Muscle layer of duodenum (tissue), 2 donors: ENCODE measurements around the gene LMNTD2.
A peak's percentile ranks its signal among the peaks of the same experiment; 100 is the strongest.

Experiments used
- H3K27ac ChIP-seq: one replicate; pipeline ENCODE4 v1.7.0; 2013; ENCODE audit warnings: mild to moderate bottlenecking, low read length
- H3K27me3 ChIP-seq: one replicate; pipeline ENCODE4 v1.7.0; 2013; ENCODE audit warnings: low read depth, mild to moderate bottlenecking, control low read depth, low read length
- H3K36me3 ChIP-seq, 2 donors: one replicate each; pipeline ENCODE4 v1.7.0; 2013; ENCODE audit warnings: low read length in 2 of 2, control low read depth in 1 of 2, mild to moderate bottlenecking in 1 of 2; ENCODE audit not compliant: insufficient read depth in 2 of 2, control insufficient read depth in 1 of 2
- H3K4me1 ChIP-seq, 2 donors: one replicate each; pipeline ENCODE4 v1.7.0; 2013; ENCODE audit warnings: low read length in 2 of 2, mild to moderate bottlenecking in 2 of 2, control low read depth in 1 of 2, moderate library complexity in 1 of 2; ENCODE audit not compliant: insufficient read depth in 2 of 2, control insufficient read depth in 1 of 2
- H3K4me3 ChIP-seq, 2 donors: one replicate each; pipeline ENCODE4 v1.7.0; 2013; ENCODE audit warnings: low read length in 2 of 2, low read depth in 1 of 2, mild to moderate bottlenecking in 1 of 2
- H3K9me3 ChIP-seq, 2 donors: one replicate each; pipeline ENCODE4 v1.7.0; 2013; ENCODE audit warnings: low read length in 2 of 2, control low read depth in 1 of 2, mild to moderate bottlenecking in 1 of 2; ENCODE audit not compliant: control insufficient read depth in 1 of 2
- donor health status: healthy.

Gene LMNTD2

DNA sequence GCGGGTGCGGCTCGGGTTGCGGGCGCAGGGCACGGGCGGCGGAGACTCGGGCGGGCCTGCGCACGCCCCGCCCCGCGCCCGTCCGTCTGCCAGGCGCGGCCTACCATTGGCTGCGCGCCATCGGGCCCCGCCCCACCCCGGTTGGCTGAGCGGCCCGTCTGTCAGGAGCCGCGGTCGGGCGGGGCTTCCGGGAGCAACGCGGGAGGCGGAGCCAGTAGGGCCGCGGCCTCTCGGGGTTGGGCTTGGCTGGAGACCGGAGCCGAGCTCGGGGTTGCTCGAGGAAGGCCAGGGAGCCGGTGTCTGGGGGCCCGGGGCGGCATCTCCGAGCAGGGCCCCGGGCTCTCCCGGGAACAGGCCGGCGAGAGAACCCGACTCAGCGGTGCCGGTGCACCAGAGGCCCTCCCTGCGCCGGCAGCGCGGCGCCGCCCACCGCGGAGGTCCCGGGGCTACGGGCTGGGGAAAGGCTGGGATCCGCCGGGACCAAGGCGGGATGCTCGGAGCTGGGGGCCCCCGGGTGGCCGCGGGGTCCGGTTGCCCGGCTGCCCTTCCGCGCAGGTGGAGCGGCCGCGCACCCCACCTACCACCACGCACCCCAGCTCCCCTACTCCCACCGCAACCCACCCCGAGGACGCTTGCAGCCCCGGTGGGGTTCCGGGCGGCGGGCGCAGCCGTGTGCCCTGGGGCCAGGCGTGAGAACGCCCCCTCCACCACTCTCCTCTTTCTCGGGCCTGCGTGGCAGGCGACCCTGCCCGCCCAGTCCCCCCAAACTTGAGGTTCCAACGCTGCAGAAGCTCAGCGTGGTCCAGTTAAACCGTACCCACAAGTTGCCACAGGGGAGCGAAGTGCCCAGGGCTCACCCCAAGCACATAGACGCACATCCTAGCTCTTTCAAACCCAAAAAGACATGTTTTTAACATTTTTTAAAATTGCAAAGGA is 24.8 kb downstream of the LMNTD2 start, which contains the start of gene HRAS:
HRAS (minus strand) TSS at position 58 of the 936 bp plus-strand sequence.
- Histone ChIP-seq H3K36me3 (peaks cover 0 to 27% of the 10 kb centered on the region in 2 donors), H3K27me3 (no peaks in the 10 kb centered on the region), H3K27ac (no peak within 1 kb of the TSS), H3K4me1 (peaks cover 0 to 30% of the 10 kb centered on the region in 2 donors), H3K9me3 (no peaks in the 10 kb centered on the region), H3K4me3 (peak within 1 kb of the TSS; percentile 62 to 88)

DNA sequence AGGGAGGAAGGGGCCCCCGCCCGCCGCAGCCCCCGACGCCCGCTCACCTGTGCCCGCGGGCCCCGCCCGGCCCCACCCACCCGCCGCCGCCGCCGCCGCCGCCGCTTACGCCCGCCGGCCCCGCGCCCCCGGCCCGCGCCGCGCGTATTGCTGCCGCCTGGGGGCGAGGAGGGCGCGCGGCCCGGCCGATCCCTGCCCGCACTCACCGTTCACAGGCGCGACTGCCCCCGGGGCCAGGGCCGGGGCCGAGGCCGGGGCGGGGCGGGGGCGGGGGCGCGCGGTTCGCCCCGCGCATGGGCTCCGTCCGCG is 25.4 kb downstream of the LMNTD2 start:
- Histone ChIP-seq H3K27me3 (no peaks in the 10 kb centered on the region), H3K4me1 (peaks cover 0 to 30% of the 10 kb centered on the region in 2 donors), H3K9me3 (no peaks in the 10 kb centered on the region), H3K4me3 (peak overlapping the region in 1 of 2 donors; percentile 88), H3K27ac (no peak overlapping the region), H3K36me3 (peaks cover 0 to 27% of the 10 kb centered on the region in 2 donors)

DNA sequence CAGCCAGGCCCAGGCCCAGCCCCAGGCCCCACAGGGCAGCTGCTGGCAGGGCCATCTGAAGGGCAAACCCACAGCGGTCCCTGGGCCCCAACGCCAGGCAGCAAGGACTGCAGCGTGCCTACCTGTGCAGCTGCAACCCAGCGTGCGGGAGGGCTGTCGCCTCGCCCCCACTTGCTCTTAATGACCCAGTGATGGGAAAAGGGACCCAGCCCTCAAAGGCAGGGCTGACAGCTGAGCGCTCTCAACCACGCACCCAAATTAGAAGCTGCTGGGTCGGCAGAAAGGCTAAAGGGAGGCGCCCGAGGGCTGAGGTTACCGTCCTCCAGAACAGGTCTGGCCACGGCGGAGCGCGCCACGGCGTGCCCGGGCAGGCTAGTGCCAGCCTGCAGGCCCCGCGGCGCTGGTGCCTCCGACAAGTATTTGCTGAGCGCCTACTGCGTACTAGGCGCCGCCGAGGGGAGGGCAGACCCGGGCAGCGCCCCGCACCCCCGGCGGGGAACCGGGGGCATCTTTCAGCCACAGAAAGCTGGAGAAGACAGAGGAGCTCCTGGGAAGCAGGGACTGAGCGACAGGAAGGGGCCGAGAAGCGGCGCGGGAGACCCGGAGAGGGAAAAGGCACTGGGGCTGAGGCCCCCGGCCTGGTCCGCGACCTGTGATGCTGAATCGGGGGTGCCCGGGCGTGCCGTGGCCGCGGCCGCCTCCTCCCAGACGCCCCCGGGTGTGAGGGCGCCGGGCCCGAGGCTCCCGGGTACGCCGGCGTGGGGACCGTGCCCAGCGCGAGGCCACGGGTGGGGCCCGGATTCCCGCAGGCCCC is 25.9 kb downstream of the LMNTD2 start:
- Histone ChIP-seq H3K4me3 (peak overlapping the region; percentile 62 to 88), H3K27ac (no peak overlapping the region), H3K36me3 (peaks cover 0 to 27% of the 10 kb centered on the region in 2 donors), H3K4me1 (peaks cover 0 to 30% of the 10 kb centered on the region in 2 donors), H3K27me3 (no peaks in the 10 kb centered on the region), H3K9me3 (no peaks in the 10 kb centered on the region)

DNA sequence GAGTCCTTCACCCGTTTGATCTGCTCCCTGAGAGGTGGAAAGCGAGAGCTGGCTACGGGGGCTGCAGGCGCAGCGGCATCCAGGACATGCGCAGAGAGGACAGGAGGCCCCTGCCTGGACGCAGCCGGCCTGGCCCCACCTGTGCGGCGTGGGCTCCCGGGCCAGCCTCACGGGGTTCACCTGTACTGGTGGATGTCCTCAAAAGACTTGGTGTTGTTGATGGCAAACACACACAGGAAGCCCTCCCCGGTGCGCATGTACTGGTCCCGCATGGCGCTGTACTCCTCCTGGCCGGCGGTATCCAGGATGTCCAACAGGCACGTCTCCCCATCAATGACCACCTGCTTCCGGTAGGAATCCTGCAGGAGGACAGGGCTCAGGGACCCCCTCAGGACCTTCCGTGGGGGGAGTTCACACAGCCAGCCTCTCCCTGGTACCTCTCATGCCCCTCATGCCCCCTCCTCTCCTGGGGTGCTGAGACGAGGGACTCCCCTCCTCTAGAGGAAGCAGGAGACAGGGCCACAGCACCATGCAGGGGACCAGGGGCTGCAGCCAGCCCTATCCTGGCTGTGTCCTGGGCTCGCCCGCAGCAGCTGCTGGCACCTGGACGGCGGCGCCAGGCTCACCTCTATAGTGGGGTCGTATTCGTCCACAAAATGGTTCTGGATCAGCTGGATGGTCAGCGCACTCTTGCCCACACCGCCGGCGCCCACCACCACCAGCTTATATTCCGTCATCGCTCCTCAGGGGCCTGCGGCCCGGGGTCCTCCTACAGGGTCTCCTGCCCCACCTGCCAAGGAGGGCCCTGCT is 26.7 kb downstream of the LMNTD2 start:
- Histone ChIP-seq H3K36me3 (peaks cover 0 to 27% of the 10 kb centered on the region in 2 donors), H3K27ac (no peak overlapping the region), H3K4me1 (peaks cover 0 to 30% of the 10 kb centered on the region in 2 donors), H3K4me3 (peak overlapping the region in 1 of 2 donors; percentile 88), H3K9me3 (no peaks in the 10 kb centered on the region), H3K27me3 (no peaks in the 10 kb centered on the region)

DNA sequence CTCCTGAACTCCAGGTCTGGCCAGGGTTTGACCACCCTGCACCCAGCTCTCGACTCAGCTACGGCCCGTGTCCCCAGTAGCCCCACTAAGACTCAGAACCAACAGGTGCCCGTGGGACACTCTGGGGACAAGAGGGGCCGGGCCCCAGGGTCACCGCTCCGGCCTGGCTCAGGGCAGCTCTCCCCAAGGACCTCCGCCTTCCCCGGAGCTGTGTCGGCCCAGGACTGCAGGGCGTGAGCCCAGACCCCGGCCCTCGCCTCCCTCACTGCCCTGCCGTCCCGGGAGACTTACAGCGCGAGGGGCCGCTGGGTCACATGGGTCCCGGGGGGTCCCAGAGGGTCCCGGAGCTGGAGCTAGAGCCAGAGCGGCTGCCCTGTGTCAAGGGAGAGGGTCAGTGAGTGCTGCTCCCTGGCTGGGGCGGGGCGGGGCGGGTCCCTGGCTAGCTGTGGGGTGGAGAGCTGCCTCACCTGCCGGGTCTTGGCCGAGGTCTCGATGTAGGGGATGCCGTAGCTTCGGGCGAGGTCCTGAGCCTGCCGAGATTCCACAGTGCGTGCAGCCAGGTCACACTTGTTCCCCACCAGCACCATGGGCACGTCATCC is 27.5 kb downstream of the LMNTD2 start:
- H3K4me1 ChIP-seq: peaks cover 0 to 30% of the 10 kb centered on the region in 2 donors
- no peak overlapping the region for H3K4me3 ChIP-seq
- H3K27ac ChIP-seq: no peak overlapping the region

DNA sequence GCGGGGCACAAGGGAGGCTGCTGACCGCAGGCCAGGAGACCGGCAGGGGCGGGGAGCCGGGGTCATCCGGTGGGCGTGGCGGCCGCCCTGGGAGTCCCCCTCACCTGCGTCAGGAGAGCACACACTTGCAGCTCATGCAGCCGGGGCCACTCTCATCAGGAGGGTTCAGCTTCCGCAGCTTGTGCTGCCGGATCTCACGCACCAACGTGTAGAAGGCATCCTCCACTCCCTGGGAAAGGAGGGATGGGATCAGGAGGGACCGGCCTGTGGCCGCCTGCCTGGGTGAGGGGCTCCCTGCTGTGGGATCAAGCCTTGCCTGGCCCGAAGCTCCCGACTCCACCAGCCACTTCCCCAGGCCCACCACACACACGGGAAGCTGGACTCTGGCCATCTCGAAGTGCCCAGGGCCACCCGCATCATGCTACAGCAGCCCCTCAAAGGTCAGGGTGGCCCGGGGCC is 28.0 kb downstream of the LMNTD2 start:
- Histone ChIP-seq H3K27me3 (no peaks in the 10 kb centered on the region), H3K4me3 (no peak overlapping the region), H3K27ac (no peak overlapping the region), H3K4me1 (peaks cover 0 to 26% of the 10 kb centered on the region in 2 donors), H3K36me3 (peaks cover 0 to 27% of the 10 kb centered on the region in 2 donors), H3K9me3 (no peaks in the 10 kb centered on the region)

More for the DNA sequence above, 27.5 kb downstream of the LMNTD2 start:
- H3K27me3 ChIP-seq: no peaks in the 10 kb centered on the region
- no peaks in the 10 kb centered on the region for H3K9me3 ChIP-seq
- H3K36me3 ChIP-seq: peaks cover 0 to 27% of the 10 kb centered on the region in 2 donors

DNA sequence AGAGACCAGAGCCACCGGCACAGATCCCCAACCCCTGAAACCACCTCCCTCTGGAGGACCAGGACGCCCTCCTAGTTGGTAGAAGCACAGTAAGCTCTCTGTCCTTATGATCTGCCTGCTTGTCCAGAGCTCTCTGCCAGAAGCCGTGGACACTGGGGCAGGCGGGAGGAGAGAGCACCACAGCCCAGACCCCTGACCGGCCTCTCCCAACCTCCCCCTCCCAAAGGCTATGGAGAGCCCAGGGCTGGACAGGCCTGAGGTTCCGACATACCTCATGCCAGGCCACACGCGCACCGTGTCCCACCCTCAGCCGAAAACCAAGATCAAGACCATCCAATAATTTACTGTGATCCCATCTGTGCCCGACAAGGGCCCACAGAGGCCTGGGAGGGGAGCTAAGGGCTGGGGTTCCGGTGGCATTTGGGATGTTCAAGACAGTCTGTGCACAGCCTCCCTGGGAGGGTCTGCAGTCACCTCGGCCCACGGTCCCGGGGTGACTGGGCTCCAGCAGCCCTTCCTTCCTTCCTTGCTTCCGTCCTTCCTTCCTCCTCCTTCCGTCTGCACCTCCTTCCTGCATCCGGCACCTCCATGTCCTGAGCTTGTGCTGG is 28.5 kb downstream of the LMNTD2 start:
- Histone ChIP-seq H3K27ac (no peak overlapping the region), H3K36me3 (peaks cover 0 to 27% of the 10 kb centered on the region in 2 donors), H3K9me3 (no peaks in the 10 kb centered on the region), H3K4me1 (peaks cover 0 to 21% of the 10 kb centered on the region in 2 donors), H3K4me3 (no peak overlapping the region), H3K27me3 (no peaks in the 10 kb centered on the region)

DNA sequence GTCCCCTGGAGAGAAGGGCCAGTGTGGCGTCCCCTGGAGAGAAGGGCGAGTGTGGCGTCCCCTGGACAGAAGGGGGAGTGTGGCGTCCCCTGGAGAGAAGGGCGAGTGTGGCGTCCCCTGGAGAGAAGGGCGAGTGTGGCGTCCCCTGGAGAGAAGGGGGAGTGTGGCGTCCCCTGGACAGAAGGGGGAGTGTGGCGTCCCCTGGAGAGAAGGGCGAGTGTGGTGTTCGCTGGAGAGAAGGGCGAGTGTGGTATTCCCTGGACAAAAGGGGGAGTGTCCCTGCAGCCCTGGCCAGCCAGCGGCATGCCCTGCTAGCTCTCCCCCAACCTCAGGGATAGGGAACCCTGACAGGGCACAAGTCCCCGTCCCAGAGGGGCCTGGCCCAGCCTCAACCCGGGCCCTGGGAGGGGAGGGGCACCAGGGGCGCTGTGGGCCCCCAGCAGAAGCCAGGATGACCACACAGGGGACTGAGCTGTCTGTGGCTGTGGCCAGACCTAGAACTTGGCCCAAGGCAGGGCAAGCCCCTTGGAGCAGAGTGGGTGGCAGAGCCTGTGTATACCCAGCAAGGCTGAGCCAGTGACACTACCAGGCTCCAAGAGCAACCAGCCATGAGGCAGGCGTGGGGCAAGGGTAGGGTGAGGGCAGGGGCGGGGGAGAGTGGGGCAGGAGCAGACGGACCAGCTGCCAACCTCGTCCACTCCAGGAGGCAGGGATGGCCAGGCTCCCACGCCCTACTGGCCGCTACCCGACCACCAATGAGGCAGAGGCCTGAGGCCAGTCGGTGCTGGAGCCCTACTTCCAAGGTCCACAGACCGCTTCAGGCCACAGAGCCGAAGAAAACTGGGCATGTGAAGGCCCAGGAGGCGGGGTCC is 29.3 kb downstream of the LMNTD2 start:
- no peaks in the 10 kb centered on the region for H3K27me3 ChIP-seq
- peaks cover 0 to 27% of the 10 kb centered on the region in 2 donors for H3K36me3 ChIP-seq
- H3K4me1 ChIP-seq: peaks cover 0 to 16% of the 10 kb centered on the region in 2 donors
- no peaks in the 10 kb centered on the region for H3K9me3 ChIP-seq
- no peak overlapping the region for H3K27ac ChIP-seq
- H3K4me3 ChIP-seq: no peak overlapping the region

DNA sequence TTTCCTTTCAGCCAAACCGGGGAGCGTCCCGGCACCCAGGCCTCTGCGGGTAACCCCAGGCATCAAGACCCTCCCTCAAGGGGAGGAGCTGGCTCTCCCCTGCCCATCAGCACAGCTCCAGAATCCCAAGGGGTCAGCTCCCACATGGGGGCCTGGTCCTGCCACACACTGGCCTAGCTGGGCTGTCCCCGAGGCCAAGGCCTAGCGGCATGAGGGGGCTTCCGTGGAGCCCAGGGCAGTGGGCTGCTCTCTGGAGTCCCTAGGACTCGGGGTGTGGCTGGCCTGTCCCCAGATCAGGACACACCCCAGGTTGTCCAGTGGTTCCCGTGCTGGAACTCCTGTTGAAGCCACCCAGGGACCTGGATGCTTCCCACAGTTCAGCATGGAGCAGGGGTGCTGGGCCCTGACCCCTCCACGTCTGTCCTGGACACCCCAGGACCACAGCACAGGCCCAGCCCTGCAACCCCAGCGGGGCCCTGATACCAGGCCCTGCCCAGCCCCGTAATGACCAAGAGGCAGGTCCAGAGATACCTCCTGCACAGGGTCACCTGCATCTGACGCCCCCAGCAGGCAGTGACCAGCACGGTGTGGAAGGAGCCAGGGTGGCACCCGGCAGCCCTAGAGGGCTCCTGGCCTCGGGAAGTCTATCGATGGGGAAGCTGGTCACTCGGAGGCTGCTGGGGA is 30.7 kb downstream of the LMNTD2 start:
- no peaks in the 10 kb centered on the region for H3K27me3 ChIP-seq
- H3K36me3 ChIP-seq: peaks cover 0 to 27% of the 10 kb centered on the region in 2 donors
- H3K4me3 ChIP-seq: no peak overlapping the region
- H3K4me1 ChIP-seq: peaks cover 0 to 12% of the 10 kb centered on the region in 2 donors
- H3K9me3 ChIP-seq: no peaks in the 10 kb centered on the region
- no peak overlapping the region for H3K27ac ChIP-seq
